Type B pancreatic cell (in vitro differentiated cells): ENCODE data around the gene AIG1. TPM values are rescaled to one million over a fixed set of nuclear protein-coding genes. Genes with fewer than 3 reads are reported as not detected.

ENCODE experiments used
- DNase-seq: peaks from one replicate; pipeline ENCODE4 v3.0.0; 2021; ENCODE audit warnings: mixed read lengths; ENCODE audit not compliant: unreplicated experiment; ENCODE audit errors: extremely low spot score
- H3K27ac Mint-ChIP-seq: 2 replicates; pipeline ENCODE4 v1.8.0; 2021; ENCODE audit warnings: mild to moderate bottlenecking, mixed read lengths
- H3K27me3 Mint-ChIP-seq: 2 replicates; pipeline ENCODE4 v1.8.0; 2021; ENCODE audit warnings: mixed read lengths
- H3K36me3 Mint-ChIP-seq: 2 replicates; pipeline ENCODE4 v1.8.0; 2021; ENCODE audit warnings: mixed read lengths
- H3K4me1 Mint-ChIP-seq: one replicate; pipeline ENCODE4 v1.8.0; 2021; ENCODE audit warnings: mixed read lengths; ENCODE audit not compliant: unreplicated experiment
- H3K4me3 Mint-ChIP-seq: 2 replicates; pipeline ENCODE4 v1.8.0; 2021; ENCODE audit warnings: mild to moderate bottlenecking, mixed read lengths
- H3K9me3 Mint-ChIP-seq: 2 replicates; pipeline ENCODE4 v1.8.0; 2021; ENCODE audit warnings: mixed read lengths
- total RNA-seq: library from RNA; stranded (reverse); gene quantifications from 2 replicates; pipeline ENCODE4 v1.2.1, GENCODE V29; 2021; ENCODE audit warnings: low replicate concordance
- TF ChIP-seq, protein P1 (sequence below): fragments of 200-600 bp; sonication (generic); conservative IDR thresholded peaks from 2 replicates; pipeline ENCODE4 v1.5.0; 2021; ENCODE audit warnings: antibody characterized with exemption, mild to moderate bottlenecking

The AIG1 gene
- total RNA-seq, 1 donor from 2014 or later: 34.3 TPM

DNA sequence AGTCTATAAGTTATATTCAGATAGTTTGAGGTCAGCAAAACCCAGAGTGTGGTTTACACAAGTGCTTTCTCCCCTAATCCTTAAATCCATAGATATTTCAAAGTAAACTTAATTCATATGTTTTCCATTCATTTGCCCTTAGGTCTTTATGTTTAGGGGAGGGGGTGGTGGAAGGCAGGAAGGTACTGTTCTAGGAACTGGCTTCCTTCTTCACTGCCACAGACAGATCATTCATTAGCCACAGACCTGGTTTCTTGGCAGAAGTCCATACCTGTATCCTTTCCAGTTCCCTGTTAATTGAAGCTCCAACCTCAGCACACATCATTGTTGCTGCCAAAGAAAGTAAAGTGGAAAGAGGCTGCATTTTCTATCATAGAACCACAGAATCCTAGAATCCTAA, 123.0 kb downstream of the AIG1 start:
- no peak for DNase-seq
- TF ChIP-seq, protein P1, sequence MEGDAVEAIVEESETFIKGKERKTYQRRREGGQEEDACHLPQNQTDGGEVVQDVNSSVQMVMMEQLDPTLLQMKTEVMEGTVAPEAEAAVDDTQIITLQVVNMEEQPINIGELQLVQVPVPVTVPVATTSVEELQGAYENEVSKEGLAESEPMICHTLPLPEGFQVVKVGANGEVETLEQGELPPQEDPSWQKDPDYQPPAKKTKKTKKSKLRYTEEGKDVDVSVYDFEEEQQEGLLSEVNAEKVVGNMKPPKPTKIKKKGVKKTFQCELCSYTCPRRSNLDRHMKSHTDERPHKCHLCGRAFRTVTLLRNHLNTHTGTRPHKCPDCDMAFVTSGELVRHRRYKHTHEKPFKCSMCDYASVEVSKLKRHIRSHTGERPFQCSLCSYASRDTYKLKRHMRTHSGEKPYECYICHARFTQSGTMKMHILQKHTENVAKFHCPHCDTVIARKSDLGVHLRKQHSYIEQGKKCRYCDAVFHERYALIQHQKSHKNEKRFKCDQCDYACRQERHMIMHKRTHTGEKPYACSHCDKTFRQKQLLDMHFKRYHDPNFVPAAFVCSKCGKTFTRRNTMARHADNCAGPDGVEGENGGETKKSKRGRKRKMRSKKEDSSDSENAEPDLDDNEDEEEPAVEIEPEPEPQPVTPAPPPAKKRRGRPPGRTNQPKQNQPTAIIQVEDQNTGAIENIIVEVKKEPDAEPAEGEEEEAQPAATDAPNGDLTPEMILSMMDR: no peak
- no peak overlapping the region for H3K4me3 Mint-ChIP-seq
- peaks cover 22% of the 10 kb centered on the region for H3K36me3 Mint-ChIP-seq
- no peaks in the 10 kb centered on the region for H3K9me3 Mint-ChIP-seq
- H3K4me1 Mint-ChIP-seq: no peaks in the 10 kb centered on the region
- no peak overlapping the region for H3K27ac Mint-ChIP-seq
- no peaks in the 10 kb centered on the region for H3K27me3 Mint-ChIP-seq

DNA sequence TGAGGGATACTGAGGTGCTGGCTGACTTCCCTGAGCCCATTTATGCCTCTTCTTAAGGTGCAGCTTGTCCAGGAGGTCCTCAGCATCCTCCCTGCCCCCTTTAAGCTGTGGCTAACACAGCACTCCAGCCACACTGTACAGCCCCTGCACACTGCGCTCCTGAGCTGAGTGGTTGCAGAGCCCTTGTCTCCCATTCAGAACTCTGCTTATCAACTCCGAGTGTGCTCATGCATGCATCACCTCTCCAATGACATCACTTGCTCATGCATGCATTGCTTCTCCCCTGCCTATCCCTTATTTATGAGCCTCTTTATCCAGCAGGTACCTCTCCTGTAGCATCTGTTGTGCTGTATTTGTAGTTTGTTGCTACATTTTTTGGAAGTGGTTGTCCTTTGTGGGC, 124.6 kb downstream of the AIG1 start:
- no peaks in the 10 kb centered on the region for H3K9me3 Mint-ChIP-seq
- H3K27me3 Mint-ChIP-seq: no peaks in the 10 kb centered on the region
- H3K4me3 Mint-ChIP-seq: no peak overlapping the region
- TF ChIP-seq, protein P1: no peak
- no peak overlapping the region for H3K27ac Mint-ChIP-seq
- no peak for DNase-seq
- no peaks in the 10 kb centered on the region for H3K4me1 Mint-ChIP-seq
- H3K36me3 Mint-ChIP-seq: peaks cover 20% of the 10 kb centered on the region

DNA sequence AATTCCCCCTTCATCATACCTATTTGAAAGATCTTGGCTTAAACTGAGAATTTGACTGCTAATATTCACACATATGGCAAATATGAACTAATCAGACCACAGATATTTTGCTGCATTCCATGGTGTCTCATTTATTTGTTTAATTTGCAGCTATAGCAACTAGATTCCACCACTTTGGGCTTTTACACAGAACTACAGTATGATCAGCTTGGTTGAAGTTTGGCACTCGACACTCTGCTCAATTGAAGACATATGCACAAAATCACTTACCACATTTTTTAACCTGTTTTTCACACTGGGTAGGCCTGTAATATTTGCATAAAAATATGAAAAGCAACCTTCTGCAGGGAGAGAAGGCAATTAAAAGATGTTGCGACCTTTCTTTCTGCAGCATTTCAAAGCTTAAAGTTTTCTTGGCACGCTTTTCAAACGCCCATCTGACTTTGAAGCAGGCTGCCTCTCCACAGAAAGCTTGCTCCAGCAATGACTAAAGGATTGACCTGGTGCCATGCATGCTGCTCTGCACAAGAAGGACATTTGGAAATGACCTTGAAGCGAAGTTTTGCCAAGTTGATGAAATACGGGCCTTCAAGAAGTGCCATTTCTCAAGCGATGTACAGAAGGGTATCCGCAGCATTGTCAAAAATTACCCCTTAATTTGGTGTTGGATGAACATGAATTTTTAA, 126.7 kb downstream of the AIG1 start:
- no peak overlapping the region for H3K4me3 Mint-ChIP-seq
- peaks cover 19% of the 10 kb centered on the region for H3K36me3 Mint-ChIP-seq
- H3K9me3 Mint-ChIP-seq: no peaks in the 10 kb centered on the region
- H3K27ac Mint-ChIP-seq: no peak overlapping the region
- peaks cover 3% of the 10 kb centered on the region for H3K4me1 Mint-ChIP-seq
- H3K27me3 Mint-ChIP-seq: no peaks in the 10 kb centered on the region
- TF ChIP-seq, protein P1: no peak
- no peak for DNase-seq

DNA sequence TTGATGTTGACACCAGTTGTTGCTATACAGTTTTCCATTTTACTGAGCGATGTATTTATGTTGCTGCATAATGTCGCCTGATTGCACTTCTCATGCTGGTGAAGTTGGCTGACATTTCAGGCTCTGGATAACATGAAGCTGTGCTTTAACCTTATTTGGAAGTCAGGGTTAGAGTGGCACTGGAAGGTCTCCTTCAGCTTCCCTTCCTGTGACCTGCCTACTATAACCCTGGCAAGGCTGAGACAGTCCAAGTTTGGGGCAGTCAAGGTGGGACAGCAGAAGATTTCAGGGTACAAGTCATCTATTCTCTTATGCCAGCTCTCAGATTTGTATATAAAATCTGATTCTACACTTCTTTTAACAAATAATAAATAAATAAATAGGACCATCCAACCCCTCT, 127.6 kb downstream of the AIG1 start:
- TF ChIP-seq, protein P1: no peak
- Mint-ChIP-seq H3K27me3 (no peaks in the 10 kb centered on the region), H3K9me3 (no peaks in the 10 kb centered on the region), H3K36me3 (peaks cover 16% of the 10 kb centered on the region), H3K27ac (no peak overlapping the region), H3K4me3 (no peak overlapping the region), H3K4me1 (peaks cover 3% of the 10 kb centered on the region)
- DNase-seq: no peak

DNA sequence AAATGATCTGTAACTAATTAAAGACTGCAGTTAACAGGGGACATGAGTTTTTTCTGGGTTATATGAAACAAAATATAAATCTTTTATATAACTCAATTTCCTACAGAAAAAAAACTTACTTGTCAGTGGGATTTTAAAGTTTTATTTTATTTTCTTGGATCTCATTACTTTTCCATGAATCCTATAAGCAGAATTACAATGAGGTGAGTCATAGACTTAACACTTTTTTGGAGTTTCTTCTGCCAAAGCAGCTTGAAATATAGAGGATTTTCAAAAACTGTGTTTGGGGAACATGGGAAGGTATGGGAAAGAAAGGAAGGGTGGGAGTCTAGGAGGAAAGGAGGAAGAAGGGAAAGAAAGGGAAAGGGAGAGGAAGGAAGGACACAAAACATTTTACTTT, 130.7 kb downstream of the AIG1 start:
- Mint-ChIP-seq H3K27ac (no peak overlapping the region), H3K9me3 (no peaks in the 10 kb centered on the region)

More for the DNA sequence above, 130.7 kb downstream of the AIG1 start:
- Mint-ChIP-seq H3K36me3 (peaks cover 11% of the 10 kb centered on the region), H3K27me3 (no peaks in the 10 kb centered on the region), H3K4me1 (peaks cover 10% of the 10 kb centered on the region), H3K4me3 (no peak overlapping the region)
- DNase-seq: no peak
- TF ChIP-seq, protein P1: no peak
